GM19452 (cell line): ENCODE measurements around the gene KCNK1.

Source experiments
- ATAC-seq: cut with Tn5 transposase; IDR thresholded peaks from one replicate; pipeline ENCODE4 v1.9.1; 2021; ENCODE audit not compliant: unreplicated experiment

The KCNK1 gene

DNA sequence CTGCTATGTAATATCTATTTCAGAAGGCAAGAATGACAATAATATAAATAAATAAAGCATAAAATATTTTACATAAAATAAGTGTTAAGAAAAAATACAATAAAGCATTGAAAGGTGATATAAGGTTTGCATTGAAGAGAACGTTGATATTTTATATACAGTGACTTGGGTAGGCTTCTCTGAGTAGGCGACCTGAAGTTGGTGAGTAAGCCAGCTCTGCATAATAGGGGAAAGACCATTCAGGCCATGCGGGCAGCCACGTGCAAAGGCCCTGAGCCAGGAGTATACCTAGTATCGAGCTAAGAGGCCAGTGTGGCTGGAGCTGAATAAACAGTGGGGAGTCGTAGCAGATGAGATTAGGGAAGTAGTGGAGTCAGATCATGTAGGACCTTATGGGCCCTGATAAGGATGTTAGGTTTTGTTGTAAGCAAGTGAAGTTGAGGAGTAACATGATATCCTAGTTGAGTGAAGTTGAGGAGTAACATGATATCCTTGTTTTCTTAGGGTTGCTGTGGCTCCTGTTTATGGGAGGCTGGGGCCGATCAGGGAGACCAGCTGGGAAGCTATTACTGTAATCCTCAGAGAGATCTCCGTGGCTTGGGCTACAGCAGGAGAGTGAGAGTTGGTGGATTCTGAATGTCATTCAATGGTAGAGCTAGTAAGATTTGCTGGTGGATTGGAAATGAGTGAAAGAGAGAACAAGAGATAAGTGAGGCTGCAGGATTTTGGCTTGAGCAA is 22.0 kb downstream of the KCNK1 start:
- no peak for ATAC-seq

DNA sequence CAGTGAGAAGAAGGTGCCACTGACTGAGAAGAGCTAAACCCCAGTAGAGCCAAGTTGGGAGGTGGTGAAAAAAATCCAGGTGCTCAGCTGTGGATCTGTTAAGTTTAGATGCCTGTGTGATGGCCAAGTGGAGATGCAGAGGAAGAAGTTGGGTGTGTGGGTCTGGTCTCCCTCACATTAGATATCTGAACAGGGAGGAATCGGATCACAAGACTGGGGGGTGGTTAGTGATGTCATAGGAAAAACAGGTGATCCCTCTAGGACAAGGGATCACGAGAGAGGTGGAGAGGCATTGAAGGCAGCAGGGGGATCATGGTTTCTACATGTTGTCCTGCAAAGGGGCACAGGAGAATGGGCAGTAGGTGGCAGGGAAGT is 22.6 kb downstream of the KCNK1 start:
- no peak for ATAC-seq

- ATAC-seq, result no peak
Observed at GRCh38 chr1:233638513-233638912, 24.6 kb downstream of the KCNK1 start.

DNA sequence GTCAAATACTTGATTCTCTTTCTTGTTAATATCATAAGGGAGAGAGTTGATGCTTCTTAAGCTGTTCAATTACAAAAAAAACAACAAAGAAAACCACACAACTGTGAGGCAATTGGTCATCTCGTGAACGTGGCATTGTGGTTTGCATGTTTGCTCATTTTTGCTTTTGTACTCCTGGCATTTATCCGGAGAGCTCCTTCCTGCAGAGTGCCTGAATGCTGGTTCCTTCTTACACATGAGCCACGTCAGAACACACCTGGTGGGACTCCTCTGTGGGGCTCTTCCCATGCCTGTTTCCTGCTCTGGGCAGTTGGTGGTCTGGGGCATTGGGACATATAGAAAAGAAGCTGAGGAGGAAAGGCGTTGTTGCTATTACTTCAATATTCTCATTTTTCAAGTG is 25.7 kb downstream of the KCNK1 start:
- ATAC-seq, result no peak

DNA sequence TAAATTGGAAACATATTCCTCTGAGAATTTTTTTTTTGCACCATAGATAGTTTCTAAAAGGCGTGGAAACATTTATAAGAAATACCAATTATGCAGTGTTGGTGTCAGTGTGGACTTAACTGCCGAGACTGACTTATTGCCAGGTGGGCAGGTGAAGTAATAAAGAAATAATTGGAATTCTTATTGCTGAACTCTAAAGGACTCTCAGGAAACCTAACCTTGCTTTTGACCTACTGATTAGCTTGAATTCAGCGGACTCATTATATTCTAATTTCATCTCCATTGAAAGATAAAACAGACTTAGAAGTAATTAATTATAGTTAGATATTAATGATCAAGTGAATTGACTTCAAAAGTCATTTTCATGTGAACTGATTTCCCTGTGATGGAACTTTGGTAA is 26.3 kb downstream of the KCNK1 start:
- ATAC-seq, result no peak

- no peak for ATAC-seq
Observed at GRCh38 chr1:233641029-233641428, 27.1 kb downstream of the KCNK1 start.

GRCh38 chr1:233647073-233647472 is 33.2 kb downstream of the KCNK1 start:
- no peak for ATAC-seq

DNA sequence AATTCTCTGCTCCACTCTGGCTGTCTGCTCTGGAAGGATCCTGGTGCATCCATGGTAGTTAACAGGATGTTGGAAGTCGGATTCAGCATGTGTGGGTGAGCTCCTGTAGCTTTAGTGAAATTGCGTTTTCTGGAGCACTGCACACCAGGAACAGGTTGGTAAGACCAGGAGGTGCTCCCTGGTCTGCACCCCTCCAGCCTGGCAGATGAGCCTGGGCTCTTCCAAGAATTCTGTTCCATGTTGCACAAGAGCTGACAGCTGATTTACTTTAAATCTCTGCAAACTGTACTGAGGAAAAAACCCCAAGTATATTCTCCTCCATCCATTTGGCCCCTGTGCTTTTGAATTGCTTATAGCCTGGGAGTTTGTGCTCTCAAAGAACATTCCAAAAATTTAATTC is 33.7 kb downstream of the KCNK1 start:
- ATAC-seq, result no peak

- no peak for ATAC-seq
Observed at GRCh38 chr1:233651061-233651460, 37.2 kb downstream of the KCNK1 start.

- no peak for ATAC-seq
Observed at GRCh38 chr1:233651563-233652233, 37.8 kb downstream of the KCNK1 start.

- no peak for ATAC-seq
Observed at GRCh38 chr1:233652526-233652925, 38.6 kb downstream of the KCNK1 start.

GRCh38 chr1:233654658-233655280 is 40.9 kb downstream of the KCNK1 start:
- no peak for ATAC-seq

DNA sequence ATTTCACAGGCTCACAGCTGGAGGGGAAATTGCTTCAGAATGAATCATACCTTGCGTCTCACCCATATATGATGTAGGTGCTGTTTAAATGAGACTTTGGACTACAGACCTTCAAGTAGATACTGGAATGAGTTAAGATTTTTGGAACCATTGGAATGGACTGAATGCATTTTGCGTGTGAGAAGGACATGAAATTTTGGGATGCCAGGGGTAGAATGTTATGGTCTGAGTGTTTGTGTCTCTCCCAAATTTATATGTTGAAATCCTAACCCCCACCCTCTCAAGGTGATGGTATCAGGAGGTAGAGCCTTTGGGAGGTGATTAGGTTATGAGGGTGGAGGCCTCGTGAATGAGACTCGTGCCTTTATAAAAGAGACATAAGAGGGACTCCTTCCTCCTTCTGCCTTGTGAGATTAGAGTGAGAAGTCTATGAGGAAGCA is 41.4 kb downstream of the KCNK1 start:
- no peak for ATAC-seq

GRCh38 chr1:233656032-233656635 is 42.2 kb downstream of the KCNK1 start:
- ATAC-seq, result no peak

- no peak for ATAC-seq
Observed at GRCh38 chr1:233656687-233657086, 42.8 kb downstream of the KCNK1 start.

GRCh38 chr1:233657466-233657865 is 43.6 kb downstream of the KCNK1 start:
- ATAC-seq, result no peak

DNA sequence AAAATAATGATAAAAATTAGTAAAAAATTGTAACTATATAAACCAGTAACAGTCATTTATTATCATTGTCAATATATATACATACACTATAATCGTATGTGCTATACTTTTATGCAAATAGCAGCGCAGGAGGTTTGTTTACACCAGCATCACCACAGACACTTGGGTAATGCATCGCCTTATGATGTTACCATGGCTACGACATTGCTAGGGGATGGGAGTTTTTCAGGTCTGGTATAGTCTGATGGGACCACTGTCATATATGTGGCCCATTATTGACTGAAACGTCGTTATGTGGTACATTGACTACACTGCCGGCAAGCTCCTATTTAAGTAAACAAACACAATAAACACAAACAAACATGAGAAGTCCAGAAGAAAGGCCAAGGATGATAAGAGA is 45.6 kb downstream of the KCNK1 start:
- ATAC-seq, result no peak

DNA sequence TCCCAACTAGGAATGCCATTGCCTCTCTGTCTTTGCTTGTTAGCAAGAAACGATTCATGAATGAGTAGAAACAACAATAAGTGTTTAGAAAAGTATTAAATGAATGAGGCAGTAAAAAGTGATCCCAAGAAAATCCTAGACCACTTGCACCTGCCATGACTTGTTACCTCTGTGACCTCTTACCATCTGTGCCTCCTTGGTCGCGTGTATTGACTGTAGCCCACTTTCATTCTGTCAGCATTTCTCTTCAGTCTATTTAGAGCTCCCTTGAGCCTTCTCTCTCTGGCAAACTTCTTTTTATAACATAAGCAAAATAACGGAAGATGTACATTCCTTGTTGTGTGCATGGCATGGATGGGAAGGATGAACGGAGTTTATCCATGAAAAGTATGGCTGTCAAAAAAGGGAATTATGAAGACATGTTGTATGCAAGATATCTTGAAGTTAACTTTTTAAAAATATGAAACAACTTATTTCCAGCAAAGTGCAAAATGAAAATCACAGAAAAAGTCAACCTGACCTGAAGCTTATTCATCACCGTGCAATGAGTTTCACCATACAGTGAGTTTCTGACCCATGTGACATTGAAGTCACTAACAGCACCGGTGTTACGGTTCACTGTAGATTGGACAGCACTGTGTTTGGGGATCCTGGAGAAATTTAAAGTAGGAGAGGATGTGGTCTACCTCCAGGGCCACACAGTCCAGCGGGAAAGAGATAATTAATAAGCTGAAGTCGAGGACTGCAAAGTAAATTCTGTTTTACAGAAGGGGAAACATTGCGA is 47.7 kb downstream of the KCNK1 start:
- ATAC-seq, result no peak

GRCh38 chr1:233662575-233663304 is 48.8 kb downstream of the KCNK1 start:
- no peak for ATAC-seq

DNA sequence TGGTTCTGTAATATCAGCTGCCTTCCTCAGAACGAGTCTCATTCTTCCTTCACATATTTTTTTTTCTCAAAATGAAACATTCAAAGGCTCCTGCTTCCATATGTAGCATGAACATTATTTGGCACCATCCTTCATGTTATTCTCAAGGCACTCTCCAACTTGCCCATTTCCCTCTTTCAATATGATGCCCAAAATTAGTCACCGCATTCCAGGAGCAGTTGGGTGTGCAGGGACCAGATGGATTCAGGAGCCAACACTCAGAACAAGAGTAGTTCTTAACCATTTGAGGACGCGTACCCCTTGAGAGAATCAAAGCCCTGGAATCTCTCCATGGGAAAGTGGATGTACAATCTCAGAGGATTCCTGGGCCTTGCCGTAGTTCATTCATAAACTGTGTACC is 50.3 kb downstream of the KCNK1 start:
- ATAC-seq, result no peak
